ENCODE results near the gene ZBTB44.
"Not testable (repeated sequence)": the region's sequence is repeated elsewhere in the genome, so short reads cannot be mapped to it uniquely, and the experiment has no call there.

Gene ZBTB44

GRCh38 chr11:130314750-130315285 is at the start of gene ZBTB44:
ZBTB44 (minus strand) TSS chr11:130314917; CDS start chr11:130261873, 53,044 bp downstream.
- peak; percentile 90 for DNase-seq

GRCh38 chr11:130359419-130359818 is 44.7 kb upstream of the ZBTB44 start:
- no peak for DNase-seq

- DNase-seq: no peak
These were observed 43.7 kb upstream of the ZBTB44 start for GRCh38 chr11:130358398-130358797.

GRCh38 chr11:130347261-130347660 is 32.5 kb upstream of the ZBTB44 start:
- no peak for DNase-seq

- DNase-seq: no peak
These were observed 30.1 kb upstream of the ZBTB44 start for GRCh38 chr11:130344841-130345240.

DNA sequence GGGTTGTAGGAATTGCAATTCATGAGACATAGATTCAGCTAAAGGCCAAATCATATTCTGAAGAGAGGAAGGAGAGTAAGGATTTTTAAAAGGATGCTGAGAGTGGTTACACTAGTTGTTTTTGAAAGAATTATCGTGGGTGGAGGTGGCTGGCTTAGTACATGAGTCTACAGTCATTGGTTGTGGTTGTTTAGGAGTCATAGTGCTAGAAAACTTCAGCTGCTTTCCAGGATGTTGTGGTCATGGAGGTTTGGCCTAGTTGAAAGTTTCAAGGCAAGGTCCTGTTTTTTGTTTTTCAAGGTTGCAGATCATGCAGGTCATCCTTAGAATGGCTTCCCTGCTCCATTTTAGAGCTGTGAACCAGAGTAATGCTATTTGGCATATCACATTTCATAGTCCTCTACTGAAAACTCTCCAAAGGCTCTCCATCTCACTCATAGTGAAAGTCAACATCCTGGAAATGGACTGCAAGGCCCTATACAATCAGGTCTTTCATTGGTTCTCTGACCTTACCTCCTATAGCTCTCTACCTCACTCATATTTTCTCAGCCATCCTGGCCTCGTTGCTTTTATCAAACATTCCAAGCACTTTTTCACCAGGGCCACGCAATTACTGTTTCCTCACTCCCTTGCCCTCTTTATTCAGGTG is 26.1 kb upstream of the ZBTB44 start:
- no peak for DNase-seq

DNA sequence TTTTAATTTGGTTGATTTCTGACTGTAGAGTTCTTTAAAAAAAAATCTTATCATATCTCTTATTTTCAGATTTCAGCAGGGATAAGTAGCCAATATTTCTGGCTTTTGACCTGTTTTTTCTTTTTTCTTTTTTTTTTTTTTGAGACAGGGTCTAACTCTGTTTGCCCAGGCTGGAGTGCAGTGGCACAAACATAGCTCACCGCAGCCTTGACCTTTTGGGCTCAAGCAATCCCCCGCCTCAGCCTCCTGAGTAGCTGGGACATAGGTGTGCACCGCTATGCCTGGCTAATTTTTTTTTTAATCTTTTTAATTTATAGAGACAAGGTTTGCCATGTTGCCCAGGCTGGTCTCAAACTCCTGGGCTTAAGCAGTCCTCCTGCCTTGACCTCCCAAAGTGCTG is 23.9 kb upstream of the ZBTB44 start:
- DNase-seq: no peak

GRCh38 chr11:130337281-130338089 is 22.8 kb upstream of the ZBTB44 start:
- DNase-seq: no peak

- DNase-seq: not testable (repeated sequence)
These were observed 16.7 kb upstream of the ZBTB44 start for GRCh38 chr11:130331397-130331796.

- DNase-seq: peak; percentile 49
These were observed 15.5 kb upstream of the ZBTB44 start for GRCh38 chr11:130330101-130330684.

DNA sequence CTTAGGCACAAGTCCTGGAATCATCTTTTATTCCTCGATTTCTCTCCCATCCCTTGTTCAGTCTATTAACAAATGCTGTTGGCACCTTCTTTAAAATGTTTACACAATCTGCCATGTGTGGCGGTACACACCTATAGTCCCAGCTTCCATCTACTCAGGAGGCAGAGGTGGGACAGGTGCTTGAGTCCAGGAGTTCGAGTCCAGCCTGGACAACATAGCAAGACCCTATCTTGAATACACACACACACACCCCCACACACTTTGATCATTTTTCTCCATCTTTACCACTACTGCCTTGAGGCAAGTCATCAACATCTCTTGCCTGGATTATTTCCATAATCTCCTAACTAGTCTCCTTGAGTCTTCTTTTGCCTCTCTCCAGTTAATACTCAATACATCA is 13.7 kb upstream of the ZBTB44 start:
- DNase-seq: no peak

DNA sequence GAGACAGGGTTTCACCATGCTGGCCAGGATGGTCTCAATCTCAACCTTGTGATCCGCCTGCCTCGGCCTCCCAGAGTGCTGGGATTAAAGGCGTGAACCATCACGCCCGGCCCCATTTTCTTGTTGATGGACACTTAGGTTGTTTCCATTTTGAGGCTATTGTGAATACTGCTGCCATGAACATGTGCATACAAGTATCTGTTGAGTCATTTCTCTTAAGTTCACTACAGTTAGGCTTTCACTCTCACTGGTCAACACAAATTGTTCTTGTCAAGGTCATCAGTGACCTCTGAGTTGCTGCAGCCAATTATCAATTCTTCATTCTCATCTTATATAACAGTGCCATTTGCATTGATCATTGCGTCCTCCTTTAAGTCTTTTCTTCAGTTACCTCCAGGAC is 13.0 kb upstream of the ZBTB44 start:
- no peak for DNase-seq

GRCh38 chr11:130325691-130326090 is 11.0 kb upstream of the ZBTB44 start:
- DNase-seq: no peak

- DNase-seq: no peak
These were observed 9.0 kb upstream of the ZBTB44 start for GRCh38 chr11:130323452-130324450.

DNA sequence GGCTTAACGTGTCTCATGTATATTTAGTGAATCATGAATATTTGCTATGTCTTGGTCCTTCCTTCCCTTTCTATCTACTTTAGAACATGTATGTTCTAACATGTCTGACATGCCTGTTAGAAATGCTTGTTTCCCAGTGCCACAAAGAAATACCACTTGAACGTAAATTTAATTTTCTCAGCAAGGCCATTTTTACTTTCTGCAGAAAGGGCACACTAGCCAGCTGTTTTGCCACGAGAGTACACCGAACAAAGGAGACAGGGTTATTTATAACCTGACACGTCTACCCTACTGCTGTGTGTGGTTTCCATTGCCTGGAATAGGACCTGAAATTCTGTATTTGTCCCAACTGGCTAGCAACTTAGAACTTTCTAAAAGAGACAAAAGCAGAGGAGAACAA is 7.4 kb upstream of the ZBTB44 start:
- DNase-seq: no peak

GRCh38 chr11:130318031-130318673 is 3.4 kb upstream of the ZBTB44 start:
- no peak for DNase-seq

GRCh38 chr11:130315354-130315970 is 745 bp upstream of the ZBTB44 start:
- DNase-seq: peak; percentile 42

GRCh38 chr11:130314184-130314749 is 450 bp downstream of the ZBTB44 start:
- peak; percentile 72 for DNase-seq

DNA sequence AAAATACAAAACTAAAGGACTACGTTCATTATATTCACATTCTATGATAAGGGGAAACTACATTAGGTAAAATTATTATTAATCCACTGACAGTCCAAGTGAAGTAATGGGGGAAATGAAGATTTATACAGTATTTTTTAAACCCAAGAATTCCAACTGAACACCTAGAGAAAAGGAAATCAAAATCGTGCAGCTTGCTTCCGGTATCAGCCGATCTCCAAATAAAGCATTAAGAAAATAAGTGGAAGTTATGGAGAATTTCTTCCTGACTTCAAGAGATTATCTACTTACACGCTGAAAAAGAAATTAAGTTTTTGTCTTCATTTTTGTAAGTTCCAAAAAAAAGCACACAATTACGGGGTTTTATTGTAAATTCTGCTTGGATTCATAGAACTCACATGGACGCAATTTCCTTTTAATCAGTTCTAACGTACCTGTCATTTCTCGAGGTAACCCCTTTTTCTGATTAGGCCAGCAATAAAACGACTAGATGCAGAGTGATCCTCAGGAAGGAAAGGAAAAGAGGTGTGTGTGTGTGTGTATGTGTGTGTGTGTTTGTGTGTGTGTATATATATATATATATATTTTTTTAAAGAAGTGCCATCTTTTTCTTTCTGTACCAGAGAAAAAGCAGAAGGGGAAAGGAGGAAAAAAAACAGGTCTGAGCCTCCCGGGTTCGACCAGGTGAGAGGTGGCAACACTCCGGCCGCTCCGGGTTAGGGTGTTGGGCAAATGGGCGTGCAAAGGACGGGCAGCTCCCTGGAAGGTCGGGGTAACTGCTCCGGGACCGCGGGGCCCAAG is 1.1 kb downstream of the ZBTB44 start:
- no peak for DNase-seq

- no peak for DNase-seq
These were observed 2.7 kb downstream of the ZBTB44 start for GRCh38 chr11:130312046-130312445.

Data from COR-L47 (cell line).